Panc1 (cell line): ENCODE measurements around the gene SLC24A4. TPM values are rescaled to one million over a fixed set of nuclear protein-coding genes. Genes with fewer than 3 reads are reported as not detected.

Source experiments
- ATAC-seq: fragments of 200-7000 bp; cut with Tn5 transposase; 2 replicates; pipeline ENCODE4 v1.9.1; 2020; ENCODE audit warnings: mild to moderate bottlenecking, moderate library complexity
- BruUV-seq: library from RNA; stranded (reverse); fragments of 400-500 nt; replicated peaks from 2 replicates; lab custom pipeline; 2021; lab: Mats Ljungman, UMichigan
- CTCF ChIA-PET: fragments of 300-600 bp; sonication (Branson Sonifier 250); formaldehyde crosslinking; loops from one replicate; lab custom pipeline; 2022; ENCODE audit warnings: antibody characterized with exemption; lab: Charles Lee
- POLR2A ChIA-PET: fragments of 300-600 bp; sonication (Branson Sonifier 250); formaldehyde crosslinking; loops from one replicate; lab custom pipeline; 2022; ENCODE audit warnings: antibody characterized with exemption; lab: Charles Lee
- DNase-seq: peaks from one replicate; pipeline ENCODE4 v3.0.0-alpha.2; 2010; ENCODE audit warnings: low read depth, low spot score
- H3K27ac ChIP-seq: 2 replicates; pipeline ENCODE4 v1.5.1; 2011; ENCODE audit warnings: mild to moderate bottlenecking, low read length, inconsistent platforms
- H3K27me3 ChIP-seq: fragments of 200-500 bp; sonication (Bioruptor generic); 2 replicates; pipeline ENCODE4 v1.6.0; 2014; ENCODE audit warnings: low read length, inconsistent platforms; ENCODE audit not compliant: control insufficient read depth, insufficient read depth
- H3K36me3 ChIP-seq: fragments of 200-500 bp; sonication (Bioruptor generic); 2 replicates; pipeline ENCODE4 v1.5.1; 2014; ENCODE audit warnings: inconsistent platforms, mild to moderate bottlenecking, low read length, moderate library complexity; ENCODE audit not compliant: control insufficient read depth, insufficient read depth
- H3K4me1 ChIP-seq: 2 replicates; pipeline ENCODE4 v1.5.1; 2011; ENCODE audit warnings: inconsistent platforms, mild to moderate bottlenecking, low read length, moderate library complexity; ENCODE audit not compliant: control insufficient read depth, insufficient read depth
- H3K4me3 ChIP-seq, 2 experiments: 2 replicates each; pipeline ENCODE4 v1.5.1; 2011 to 2012; ENCODE audit warnings: low read depth in 2 of 2, low read length in 2 of 2, mild to moderate bottlenecking in 2 of 2, inconsistent platforms in 1 of 2, moderate library complexity in 1 of 2
- H3K9me3 ChIP-seq: fragments of 200-500 bp; sonication (Bioruptor generic); 2 replicates; pipeline ENCODE4 v1.5.1; 2014; ENCODE audit warnings: low read depth, mild to moderate bottlenecking, inconsistent platforms, low read length, moderate library complexity; ENCODE audit not compliant: control insufficient read depth, insufficient read depth
- POLR2AphosphoS5 ChIP-seq: IDR thresholded peaks from 2 replicates; pipeline ENCODE4 v1.6.1; 2012; ENCODE audit warnings: mild to moderate bottlenecking, low read depth, low read length, moderate library complexity
- SIN3A ChIP-seq: IDR thresholded peaks from 2 replicates; pipeline ENCODE4 v1.6.1; 2012; ENCODE audit warnings: low read depth, mild to moderate bottlenecking, low read length, moderate library complexity, borderline replicate concordance; ENCODE audit not compliant: insufficient read depth
- TCF7L2 ChIP-seq: IDR thresholded peaks from 2 replicates; pipeline ENCODE4 v1.6.1; 2011; ENCODE audit warnings: mild to moderate bottlenecking, low read depth, low read length, inconsistent platforms
- in situ Hi-C: cut with HindIII; loops from 2 replicates; pipeline ENCODE4 v1.10.0; 2016; ENCODE audit warnings: low sequenced_read_pairs, low pct_unique_long_range_greater_than_20kb
- intact Hi-C: fragments of 100-400 bp; cut with micrococcal nuclease; formaldehyde crosslinking; loops from one replicate; pipeline ENCODE4 v1.10.0; 2022; ENCODE audit not compliant: unreplicated experiment
- total RNA-seq: library from RNA; stranded (reverse); gene quantifications from one replicate; pipeline ENCODE4 v1.2.1, GENCODE V29; 2021; ENCODE audit not compliant: unreplicated experiment
- TF ChIP-seq, protein P1 (sequence below): fragments of 450-650 bp; IDR thresholded peaks from 2 replicates; pipeline ENCODE4 v1.5.1; 2017; ENCODE audit warnings: mild to moderate bottlenecking
- TF ChIP-seq, protein P2 (sequence below), 2 experiments: IDR thresholded peaks; 2 replicates each; pipeline ENCODE4 v1.6.1; 2011 to 2012; ENCODE audit warnings: low read depth in 2 of 2, control low read depth in 1 of 2, low read length in 1 of 2, mild to moderate bottlenecking in 1 of 2, moderate library complexity in 1 of 2; ENCODE audit not compliant: insufficient read depth in 1 of 2

The SLC24A4 gene
- total RNA-seq, 1 experiment from 2014 or later: not detected

DNA sequence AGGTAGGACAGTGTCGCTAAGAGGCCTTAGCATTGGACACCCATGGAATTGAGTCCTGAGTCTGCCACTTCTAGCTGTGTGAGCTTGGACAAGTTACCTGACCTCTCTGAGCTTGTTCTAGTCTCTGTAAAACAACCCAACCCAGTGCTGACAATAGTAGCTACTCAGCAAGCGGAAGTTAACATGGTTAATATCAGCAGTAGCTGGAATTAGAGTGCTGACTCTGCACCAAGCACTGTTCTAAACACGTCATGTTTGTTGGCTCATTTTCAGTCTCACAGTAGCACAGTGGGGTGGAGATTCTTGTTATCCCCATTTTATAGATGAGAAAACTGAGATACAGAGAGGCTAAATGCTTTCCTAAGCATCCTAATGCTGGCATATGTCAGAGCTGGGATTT lies 143.1 kb downstream of the SLC24A4 start:
- ChIA-PET POLR2A (no interaction called here), CTCF (no interaction called here)
- Histone ChIP-seq H3K27ac (no peak overlapping the region), H3K36me3 (no peaks in the 10 kb centered on the region), H3K9me3 (no peaks in the 10 kb centered on the region), H3K27me3 (no peaks in the 10 kb centered on the region), H3K4me3 (no peak overlapping the region), H3K4me1 (no peaks in the 10 kb centered on the region)
- intact Hi-C loops: no loop called here
- no TSS peak for BruUV-seq
- in situ Hi-C loops: no loop called here
- DNase-seq (no peak), ATAC-seq (no peak)
- TF ChIP-seq TCF7L2 (no peak), SIN3A (no peak), POLR2AphosphoS5 (no peak)
- TF ChIP-seq, protein P1, sequence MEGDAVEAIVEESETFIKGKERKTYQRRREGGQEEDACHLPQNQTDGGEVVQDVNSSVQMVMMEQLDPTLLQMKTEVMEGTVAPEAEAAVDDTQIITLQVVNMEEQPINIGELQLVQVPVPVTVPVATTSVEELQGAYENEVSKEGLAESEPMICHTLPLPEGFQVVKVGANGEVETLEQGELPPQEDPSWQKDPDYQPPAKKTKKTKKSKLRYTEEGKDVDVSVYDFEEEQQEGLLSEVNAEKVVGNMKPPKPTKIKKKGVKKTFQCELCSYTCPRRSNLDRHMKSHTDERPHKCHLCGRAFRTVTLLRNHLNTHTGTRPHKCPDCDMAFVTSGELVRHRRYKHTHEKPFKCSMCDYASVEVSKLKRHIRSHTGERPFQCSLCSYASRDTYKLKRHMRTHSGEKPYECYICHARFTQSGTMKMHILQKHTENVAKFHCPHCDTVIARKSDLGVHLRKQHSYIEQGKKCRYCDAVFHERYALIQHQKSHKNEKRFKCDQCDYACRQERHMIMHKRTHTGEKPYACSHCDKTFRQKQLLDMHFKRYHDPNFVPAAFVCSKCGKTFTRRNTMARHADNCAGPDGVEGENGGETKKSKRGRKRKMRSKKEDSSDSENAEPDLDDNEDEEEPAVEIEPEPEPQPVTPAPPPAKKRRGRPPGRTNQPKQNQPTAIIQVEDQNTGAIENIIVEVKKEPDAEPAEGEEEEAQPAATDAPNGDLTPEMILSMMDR: no peak
- TF ChIP-seq, protein P2, sequence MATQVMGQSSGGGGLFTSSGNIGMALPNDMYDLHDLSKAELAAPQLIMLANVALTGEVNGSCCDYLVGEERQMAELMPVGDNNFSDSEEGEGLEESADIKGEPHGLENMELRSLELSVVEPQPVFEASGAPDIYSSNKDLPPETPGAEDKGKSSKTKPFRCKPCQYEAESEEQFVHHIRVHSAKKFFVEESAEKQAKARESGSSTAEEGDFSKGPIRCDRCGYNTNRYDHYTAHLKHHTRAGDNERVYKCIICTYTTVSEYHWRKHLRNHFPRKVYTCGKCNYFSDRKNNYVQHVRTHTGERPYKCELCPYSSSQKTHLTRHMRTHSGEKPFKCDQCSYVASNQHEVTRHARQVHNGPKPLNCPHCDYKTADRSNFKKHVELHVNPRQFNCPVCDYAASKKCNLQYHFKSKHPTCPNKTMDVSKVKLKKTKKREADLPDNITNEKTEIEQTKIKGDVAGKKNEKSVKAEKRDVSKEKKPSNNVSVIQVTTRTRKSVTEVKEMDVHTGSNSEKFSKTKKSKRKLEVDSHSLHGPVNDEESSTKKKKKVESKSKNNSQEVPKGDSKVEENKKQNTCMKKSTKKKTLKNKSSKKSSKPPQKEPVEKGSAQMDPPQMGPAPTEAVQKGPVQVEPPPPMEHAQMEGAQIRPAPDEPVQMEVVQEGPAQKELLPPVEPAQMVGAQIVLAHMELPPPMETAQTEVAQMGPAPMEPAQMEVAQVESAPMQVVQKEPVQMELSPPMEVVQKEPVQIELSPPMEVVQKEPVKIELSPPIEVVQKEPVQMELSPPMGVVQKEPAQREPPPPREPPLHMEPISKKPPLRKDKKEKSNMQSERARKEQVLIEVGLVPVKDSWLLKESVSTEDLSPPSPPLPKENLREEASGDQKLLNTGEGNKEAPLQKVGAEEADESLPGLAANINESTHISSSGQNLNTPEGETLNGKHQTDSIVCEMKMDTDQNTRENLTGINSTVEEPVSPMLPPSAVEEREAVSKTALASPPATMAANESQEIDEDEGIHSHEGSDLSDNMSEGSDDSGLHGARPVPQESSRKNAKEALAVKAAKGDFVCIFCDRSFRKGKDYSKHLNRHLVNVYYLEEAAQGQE (IDR thresholded peaks at IDR 0.05; ENCODE audit: insufficient read depth in 1 of 2, low read depth in 2 of 2, low read length in 1 of 2): no peak

DNA sequence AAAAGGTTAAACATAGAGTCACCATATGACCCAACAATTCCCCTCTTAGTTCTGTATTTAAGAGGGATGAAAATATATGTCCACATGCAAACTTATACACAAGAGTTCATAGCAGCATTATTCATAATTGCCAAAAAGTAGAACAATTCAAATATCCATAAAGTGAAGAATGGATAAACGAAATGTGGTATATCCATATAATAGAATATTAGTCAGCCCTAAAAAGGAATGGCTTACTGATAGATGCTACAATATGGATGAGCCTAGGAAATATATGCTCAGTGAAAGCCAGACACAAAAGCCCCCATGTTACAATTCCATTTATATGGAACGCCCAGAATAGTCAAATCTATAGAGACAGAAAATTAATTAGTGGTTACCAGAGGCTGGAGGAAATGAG lies 146.6 kb downstream of the SLC24A4 start:
- BruUV-seq: no TSS peak
- H3K27me3 ChIP-seq: no peaks in the 10 kb centered on the region
- H3K9me3 ChIP-seq: no peaks in the 10 kb centered on the region
- H3K27ac ChIP-seq: no peak overlapping the region
- intact Hi-C loops: no loop called here
- no peak for TF ChIP-seq TCF7L2
- no peak for TF ChIP-seq POLR2AphosphoS5
- TF ChIP-seq SIN3A: no peak
- TF ChIP-seq, protein P1: no peak
- TF ChIP-seq, protein P2 (IDR thresholded peaks at IDR 0.05; ENCODE audit: insufficient read depth in 1 of 2, low read depth in 2 of 2, low read length in 1 of 2): no peak
- H3K36me3 ChIP-seq: no peaks in the 10 kb centered on the region
- CTCF ChIA-PET: no interaction called here
- H3K4me1 ChIP-seq: no peaks in the 10 kb centered on the region; the same call in 1 of the 2 replicates
- ATAC-seq (no peak), DNase-seq (no peak)
- POLR2A ChIA-PET: no interaction called here
- in situ Hi-C loops: no loop called here
- no peak overlapping the region for H3K4me3 ChIP-seq
